Fibroblast of mammary gland (primary cell): ENCODE results near the gene NES.

Experiments used
- DNase-seq: peaks from one replicate; pipeline ENCODE4 v3.0.0-alpha.2; 2010; ENCODE audit warnings: low read depth
- H3K4me3 ChIP-seq: 2 replicates; pipeline ENCODE4 v1.5.1; 2011; ENCODE audit warnings: low read depth, mild to moderate bottlenecking, low read length, moderate library complexity; ENCODE audit not compliant: control insufficient read depth
- TF ChIP-seq, protein P1 (sequence below): conservative IDR thresholded peaks from 2 replicates; pipeline ENCODE4 v1.5.1; 2011; ENCODE audit warnings: low read depth, low read length, inconsistent platforms; ENCODE audit not compliant: control insufficient read depth, insufficient read depth

The NES gene

DNA sequence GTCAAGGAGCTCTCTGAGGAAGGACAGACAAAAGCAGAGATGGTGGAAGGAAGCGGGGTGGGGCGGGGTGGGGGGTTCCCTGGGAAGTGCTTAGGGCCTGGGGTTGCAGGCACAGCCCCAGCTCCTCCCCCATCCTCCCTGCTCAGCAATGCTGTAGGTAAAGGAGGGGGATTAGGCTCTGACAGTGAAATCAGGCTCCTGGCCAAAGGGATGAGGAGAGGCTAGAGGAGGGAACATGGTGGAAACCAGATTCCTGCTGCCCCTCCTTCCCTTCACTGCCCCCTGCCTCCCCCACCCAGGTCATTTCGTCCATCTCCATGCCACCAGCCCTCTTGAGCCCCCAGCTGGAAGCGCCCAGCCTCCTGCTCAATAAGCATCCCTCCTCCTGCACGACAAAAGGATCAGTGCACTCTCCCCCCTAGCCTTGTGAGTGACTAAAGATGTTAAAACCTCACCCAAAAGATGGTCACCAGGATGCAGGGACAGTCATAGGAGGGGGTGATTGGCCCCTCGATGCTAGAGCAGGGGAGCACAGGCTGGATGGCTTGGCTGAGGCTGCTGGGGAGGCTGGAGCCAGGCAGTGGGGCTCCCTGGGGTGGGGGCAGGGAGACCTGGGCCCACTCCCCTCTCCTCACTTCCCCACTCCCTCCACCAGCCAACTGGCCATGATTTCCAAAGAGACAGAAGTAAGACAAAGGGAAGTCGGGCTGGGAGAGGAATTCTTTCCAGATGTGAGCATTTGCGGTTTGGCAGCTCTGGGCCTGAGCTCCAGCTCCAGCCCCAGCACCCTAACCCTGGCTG lies 30.4 kb upstream of the NES start:
- peak overlapping the region; percentile 9 for H3K4me3 ChIP-seq
- TF ChIP-seq, protein P1, sequence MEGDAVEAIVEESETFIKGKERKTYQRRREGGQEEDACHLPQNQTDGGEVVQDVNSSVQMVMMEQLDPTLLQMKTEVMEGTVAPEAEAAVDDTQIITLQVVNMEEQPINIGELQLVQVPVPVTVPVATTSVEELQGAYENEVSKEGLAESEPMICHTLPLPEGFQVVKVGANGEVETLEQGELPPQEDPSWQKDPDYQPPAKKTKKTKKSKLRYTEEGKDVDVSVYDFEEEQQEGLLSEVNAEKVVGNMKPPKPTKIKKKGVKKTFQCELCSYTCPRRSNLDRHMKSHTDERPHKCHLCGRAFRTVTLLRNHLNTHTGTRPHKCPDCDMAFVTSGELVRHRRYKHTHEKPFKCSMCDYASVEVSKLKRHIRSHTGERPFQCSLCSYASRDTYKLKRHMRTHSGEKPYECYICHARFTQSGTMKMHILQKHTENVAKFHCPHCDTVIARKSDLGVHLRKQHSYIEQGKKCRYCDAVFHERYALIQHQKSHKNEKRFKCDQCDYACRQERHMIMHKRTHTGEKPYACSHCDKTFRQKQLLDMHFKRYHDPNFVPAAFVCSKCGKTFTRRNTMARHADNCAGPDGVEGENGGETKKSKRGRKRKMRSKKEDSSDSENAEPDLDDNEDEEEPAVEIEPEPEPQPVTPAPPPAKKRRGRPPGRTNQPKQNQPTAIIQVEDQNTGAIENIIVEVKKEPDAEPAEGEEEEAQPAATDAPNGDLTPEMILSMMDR = no peak
- peak; percentile 79 for DNase-seq

DNA sequence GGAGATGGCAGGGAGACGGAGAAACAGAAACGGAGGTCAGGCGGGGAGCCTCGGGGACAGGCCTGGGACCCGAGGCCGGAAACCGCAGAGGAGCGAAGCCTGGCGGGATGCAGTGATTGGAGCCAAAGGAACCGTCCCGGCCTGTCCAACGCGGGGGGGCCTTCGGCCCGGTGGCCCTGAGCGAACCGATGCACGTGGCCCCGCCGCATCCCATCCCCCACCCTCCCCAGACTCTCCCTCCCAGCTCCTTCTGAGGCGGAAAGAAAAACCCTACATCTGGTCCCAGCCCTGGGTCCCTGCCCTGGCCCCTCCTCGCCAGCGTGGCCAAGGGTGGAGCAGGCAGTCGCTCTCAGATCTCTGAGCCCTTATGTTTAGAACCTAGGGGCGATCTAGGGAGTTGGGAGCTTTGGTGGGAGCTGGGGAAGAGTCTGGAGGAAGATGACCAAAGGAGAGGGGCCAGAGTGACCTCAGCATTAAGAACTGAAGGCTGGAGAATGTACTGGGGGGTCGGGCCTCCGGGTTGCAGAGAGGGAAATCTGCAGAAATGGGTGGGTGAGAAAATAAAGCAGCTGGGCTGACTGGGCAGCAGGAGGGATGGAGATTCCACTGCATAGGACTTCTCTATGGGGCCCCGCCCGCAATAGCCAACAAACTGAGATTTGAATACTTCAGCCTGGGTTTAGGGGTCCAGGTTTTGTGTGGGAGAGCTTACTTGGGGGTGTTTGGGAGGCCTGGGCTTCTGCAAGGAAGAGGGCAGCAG lies 29.6 kb upstream of the NES start:
- peak; percentile 83 for DNase-seq
- TF ChIP-seq, protein P1 = no peak
- H3K4me3 ChIP-seq = peak overlapping the region; percentile 43

DNA sequence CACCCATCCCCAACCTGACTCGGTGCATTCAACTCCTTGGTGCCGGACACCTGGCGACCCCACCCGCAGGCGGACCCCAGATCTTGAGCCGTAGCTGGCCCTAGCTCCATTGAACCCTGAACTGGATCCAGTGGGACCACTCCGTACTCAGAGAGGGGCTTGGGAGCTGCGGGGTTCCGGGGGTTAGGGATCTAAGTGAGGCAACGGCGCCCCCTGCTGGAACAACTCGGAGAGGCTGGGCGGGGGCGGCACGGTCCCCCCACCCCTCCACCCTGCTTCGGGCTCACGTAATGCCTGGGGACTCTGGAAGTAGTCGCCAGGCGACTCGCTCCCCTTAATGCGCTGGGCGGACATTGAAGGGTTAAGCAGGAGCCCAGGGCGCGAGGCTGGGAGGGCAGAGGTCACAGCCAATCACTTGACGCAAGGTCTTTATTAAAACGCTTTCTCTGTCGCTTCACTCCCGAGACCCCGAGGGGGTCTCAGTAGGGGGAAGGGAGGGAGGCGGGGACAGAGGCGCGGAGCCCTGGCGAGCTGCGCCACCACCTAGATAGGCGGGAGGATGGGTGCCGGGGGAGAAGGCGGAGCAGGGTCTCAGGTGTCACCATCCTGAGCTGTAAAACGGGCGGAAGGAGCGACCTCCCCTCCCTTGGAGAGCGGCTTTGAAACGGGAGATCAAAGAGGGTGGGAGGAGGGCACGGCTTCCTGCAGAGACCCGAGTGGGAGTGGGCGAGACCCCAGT lies 28.9 kb upstream of the NES start:
- TF ChIP-seq, protein P1 = peak; percentile 58
- peak; percentile 67 for DNase-seq
- H3K4me3 ChIP-seq = peak overlapping the region; percentile 43

DNA sequence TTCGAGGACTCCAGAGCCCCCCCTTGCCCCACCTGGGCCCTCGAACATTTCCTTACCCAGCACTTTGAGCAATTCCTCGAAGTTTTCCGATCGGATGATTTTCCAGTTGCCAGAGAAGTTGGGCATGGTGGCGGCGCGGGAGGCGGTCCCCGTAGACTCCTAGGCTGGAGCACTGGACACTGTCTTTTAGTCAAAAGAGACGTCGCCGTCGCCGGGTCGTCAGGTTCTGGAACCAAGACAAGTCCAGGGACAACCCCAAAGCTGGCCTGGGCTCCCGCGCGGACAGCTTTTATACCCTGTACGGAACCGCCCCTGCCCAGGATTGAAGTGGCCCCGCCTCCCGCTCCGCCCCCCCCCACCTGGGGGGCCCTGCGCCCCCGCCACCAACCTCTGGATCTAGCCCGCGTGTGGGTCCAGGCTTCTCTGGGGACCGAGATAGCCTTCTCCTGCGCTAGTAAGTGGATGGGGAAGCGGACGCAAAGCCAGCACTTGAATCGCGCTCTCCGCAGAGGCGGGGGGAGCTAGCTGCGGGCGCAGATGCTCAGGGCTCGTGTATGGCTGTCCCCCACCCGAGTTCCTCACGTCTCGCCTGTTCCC lies 28.2 kb upstream of the NES start, which contains the start of gene CRABP2:
TSS of gene CRABP2 (minus strand) at position 263 of the 597 bp plus-strand sequence. CDS start at position 126, 137 bp downstream.
- H3K4me3 ChIP-seq = peak within 1 kb of the TSS; percentile 43
- TF ChIP-seq, protein P1 = no peak
- DNase-seq = peak; percentile 28

DNA sequence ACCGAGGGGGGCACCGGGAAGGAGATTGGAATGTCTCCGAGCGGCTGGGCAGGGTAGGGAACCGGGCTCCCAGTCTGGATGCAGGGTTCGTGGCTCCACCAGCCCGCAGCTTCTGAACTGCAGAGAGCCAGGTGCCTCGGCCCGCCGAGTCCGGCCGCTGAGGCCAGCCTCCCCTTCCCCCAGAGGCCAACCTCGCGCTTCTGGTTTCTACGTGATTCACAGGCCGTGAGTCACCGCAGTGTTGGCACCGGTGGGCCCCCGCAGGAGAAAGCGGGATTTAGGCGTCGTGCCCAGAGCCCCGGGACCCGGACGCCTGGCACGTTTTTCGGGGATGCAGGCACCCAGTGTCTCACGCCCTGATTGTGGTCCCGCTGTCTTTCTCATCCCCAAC lies 27.7 kb upstream of the NES start:
- peak; percentile 78 for DNase-seq
- TF ChIP-seq, protein P1 = no peak

DNA sequence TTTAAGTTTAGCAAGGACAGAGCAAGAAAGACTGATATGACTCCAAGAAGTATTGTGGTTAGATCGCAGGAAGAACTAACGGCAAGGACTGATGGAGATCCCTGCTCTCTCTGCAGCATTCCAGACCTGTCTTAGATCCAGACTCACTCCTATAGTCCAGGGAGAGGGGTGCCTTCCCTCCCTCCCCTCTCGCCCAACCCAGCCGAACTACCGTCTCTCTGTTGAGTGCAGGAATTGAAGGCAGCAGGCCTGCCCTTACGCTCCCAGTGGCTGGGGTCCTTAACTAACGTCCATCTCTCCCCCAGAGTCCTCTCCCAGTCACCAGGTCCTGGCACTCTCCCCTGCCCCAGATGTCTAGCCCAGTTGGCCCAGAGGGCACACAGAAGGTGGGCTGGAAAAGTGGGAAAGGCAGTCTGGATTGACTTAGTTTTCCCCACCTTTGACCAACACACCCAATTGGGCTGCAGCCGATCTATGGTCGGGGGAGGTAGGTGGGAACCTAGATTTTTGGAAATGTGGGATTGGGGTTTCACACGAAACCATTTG lies 27.0 kb upstream of the NES start:
- DNase-seq = no peak
- peak overlapping the region; percentile 43 for H3K4me3 ChIP-seq
- TF ChIP-seq, protein P1 = no peak

More for the DNA sequence above, 27.7 kb upstream of the NES start:
- H3K4me3 ChIP-seq = peak overlapping the region; percentile 43
